K562 (cell line): ENCODE data around the gene TSTD2. TPM values are rescaled to one million over a fixed set of nuclear protein-coding genes. Genes with fewer than 3 reads are reported as not detected.

Experiments used
- ARNT ChIP-seq, 2 experiments: fragments of 450-650 bp; IDR thresholded peaks; 2 replicates each; pipeline ENCODE4 v1.6.1; 2016; ENCODE audit warnings: mild to moderate bottlenecking in 1 of 2
- SMAD3 ChIP-seq: fragments of 450-650 bp; formaldehyde crosslinking; conservative IDR thresholded peaks from 2 replicates; pipeline ENCODE4 v1.4.0; 2020; ENCODE audit warnings: mild to moderate bottlenecking
- TEAD1 ChIP-seq, 2 experiments: fragments of 450-650 bp in 1 of 2; sonication (generic) in 1 of 2; formaldehyde crosslinking; IDR thresholded peaks; 2 replicates each; pipeline versions ENCODE4 v1.4.0 to v1.8.0; 2020 to 2022; ENCODE audit warnings: mild to moderate bottlenecking in 2 of 2, missing genetic modification reagents in 1 of 2
- ZFP1 ChIP-seq: fragments of 450-650 bp; formaldehyde crosslinking; IDR thresholded peaks from 2 replicates; pipeline ENCODE4 v1.4.0; 2020; ENCODE audit warnings: mild to moderate bottlenecking, mixed read lengths
- ZNF3 ChIP-seq: fragments of 250-450 bp; sonication (Bioruptor Pico); IDR thresholded peaks from 2 replicates; pipeline ENCODE4 v1.5.0; 2021; ENCODE audit warnings: mild to moderate bottlenecking, moderate library complexity
- polyA plus RNA-seq, 8 experiments: library from polyadenylated mRNA; depleted of rRNA in 4 of 8; stranded (reverse) in 5 of 8; unstranded in 3 of 8; fragments of >200 nt; fragmentation: Nextera tagmentation in 2 of 8; fragmentation: Illumina TruSeq in 1 of 8; extraction: Ambion mirVana in 2 of 8; extraction: Trizol in 1 of 8; gene quantifications; 2 replicates each; pipeline versions ENCODE4 v1.2.1 to v1.2.3, GENCODE V29; 2011 to 2014; ENCODE audit warnings: inconsistent platforms in 1 of 8, missing spikeins in 1 of 8
- total RNA-seq, 7 experiments: library from RNA; depleted of rRNA in 6 of 7; stranded (reverse); fragments of >200 nt in 6 of 7; fragmentation: Illumina TruSeq in 2 of 7; extraction: Trizol in 2 of 7; gene quantifications; 2 replicates each; pipeline versions ENCODE4 v1.2.1 to v1.2.3, GENCODE V29; 2011 to 2021; ENCODE audit warnings: low replicate concordance in 1 of 7
- TF ChIP-seq, protein P1 (sequence below): fragments of 250-450 bp; sonication (Bioruptor Pico); IDR thresholded peaks from 2 replicates; pipeline ENCODE4 v1.8.0; 2021; ENCODE audit warnings: moderate library complexity, mild to moderate bottlenecking, inconsistent platforms
- TF ChIP-seq, protein P2 (sequence below): fragments of 450-650 bp; formaldehyde crosslinking; IDR thresholded peaks from 2 replicates; pipeline ENCODE4 v1.4.0; 2022; ENCODE audit warnings: mild to moderate bottlenecking, moderate library complexity
- TF ChIP-seq, protein P3 (sequence below): fragments of 200-800 bp; sonication (Bioruptor generic); IDR thresholded peaks from 2 replicates; pipeline ENCODE4 v1.6.1; 2016; ENCODE audit warnings: missing genetic modification characterization, missing compliant biosample characterization
- TF ChIP-seq, protein P4 (sequence below), 2 experiments: fragments of 450-650 bp in 1 of 2; IDR thresholded peaks; 2 replicates each; pipeline ENCODE4 v1.6.1; 2011 to 2017; ENCODE audit warnings: low read depth in 2 of 2, antibody characterized with exemption in 1 of 2, borderline replicate concordance in 1 of 2, low read length in 1 of 2, mild to moderate bottlenecking in 1 of 2, mixed read lengths in 1 of 2; ENCODE audit not compliant: control insufficient read depth in 1 of 2
- TF ChIP-seq, protein P5 (sequence below): fragments of 450-650 bp; IDR thresholded peaks from 2 replicates; pipeline ENCODE4 v1.6.1; 2017; ENCODE audit warnings: antibody characterized with exemption

The TSTD2 gene
- total and polyA plus RNA-seq, 9 of the 15 experiments (the other 6 are each of a cell fraction or from before 2014, with no cell fraction given): 10.1 to 36.7 (median 19.0) TPM

DNA sequence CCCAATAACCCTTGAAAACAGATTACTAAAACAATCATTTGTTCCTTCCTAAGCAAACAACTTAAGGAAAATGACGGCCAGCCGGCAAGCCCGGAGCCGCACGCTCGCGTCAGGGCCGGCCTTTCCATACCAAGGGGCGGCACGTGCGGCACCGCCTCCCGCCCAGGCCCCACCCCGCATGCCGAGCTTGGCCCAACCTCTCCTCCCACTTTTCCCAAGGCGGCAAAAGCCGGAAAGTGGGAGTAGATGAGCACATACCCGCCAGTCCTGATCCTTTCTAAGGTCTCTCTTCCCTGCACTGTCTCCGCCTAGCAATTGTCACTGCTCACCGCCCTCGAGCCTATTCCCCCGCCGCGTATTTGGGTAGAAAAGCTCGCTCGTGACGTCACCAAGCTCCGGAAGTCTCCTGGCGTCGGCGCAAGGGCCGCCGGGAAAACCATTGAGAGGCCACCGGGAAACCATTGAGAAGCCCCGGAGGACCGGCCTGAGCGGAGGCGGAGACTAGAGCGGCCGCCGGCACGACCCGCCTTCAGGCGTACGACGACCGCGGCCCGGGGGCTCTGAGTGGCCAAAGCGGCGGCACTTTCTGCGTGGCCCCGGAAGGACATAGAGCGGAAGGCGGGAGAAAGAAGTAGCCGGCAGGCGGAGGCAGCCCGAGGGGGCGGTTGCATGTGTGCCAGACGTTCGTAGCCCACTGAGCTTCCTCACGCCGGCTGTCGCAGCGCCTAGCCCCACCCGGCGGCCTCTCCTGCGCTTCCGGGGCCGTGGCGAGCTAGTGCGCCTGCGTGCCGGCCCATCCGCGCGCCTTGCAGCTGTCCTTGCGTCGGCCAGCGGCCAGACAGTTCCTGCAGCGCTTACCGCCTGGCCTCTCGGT, at the start of gene TSTD2, which contains the start of gene NCBP1 (continued):
- TF ChIP-seq, protein P1, sequence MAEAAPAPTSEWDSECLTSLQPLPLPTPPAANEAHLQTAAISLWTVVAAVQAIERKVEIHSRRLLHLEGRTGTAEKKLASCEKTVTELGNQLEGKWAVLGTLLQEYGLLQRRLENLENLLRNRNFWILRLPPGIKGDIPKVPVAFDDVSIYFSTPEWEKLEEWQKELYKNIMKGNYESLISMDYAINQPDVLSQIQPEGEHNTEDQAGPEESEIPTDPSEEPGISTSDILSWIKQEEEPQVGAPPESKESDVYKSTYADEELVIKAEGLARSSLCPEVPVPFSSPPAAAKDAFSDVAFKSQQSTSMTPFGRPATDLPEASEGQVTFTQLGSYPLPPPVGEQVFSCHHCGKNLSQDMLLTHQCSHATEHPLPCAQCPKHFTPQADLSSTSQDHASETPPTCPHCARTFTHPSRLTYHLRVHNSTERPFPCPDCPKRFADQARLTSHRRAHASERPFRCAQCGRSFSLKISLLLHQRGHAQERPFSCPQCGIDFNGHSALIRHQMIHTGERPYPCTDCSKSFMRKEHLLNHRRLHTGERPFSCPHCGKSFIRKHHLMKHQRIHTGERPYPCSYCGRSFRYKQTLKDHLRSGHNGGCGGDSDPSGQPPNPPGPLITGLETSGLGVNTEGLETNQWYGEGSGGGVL (CRISPR knock-in tag): no peak
- no peak for TF ChIP-seq ARNT (IDR thresholded peaks at IDR 0.05)
- TF ChIP-seq TEAD1 (CRISPR knock-in tag; IDR thresholded peaks at IDR 0.05): peak; percentile 64 to 93; a peak in 3 of 4 replicates
- TF ChIP-seq, protein P2, sequence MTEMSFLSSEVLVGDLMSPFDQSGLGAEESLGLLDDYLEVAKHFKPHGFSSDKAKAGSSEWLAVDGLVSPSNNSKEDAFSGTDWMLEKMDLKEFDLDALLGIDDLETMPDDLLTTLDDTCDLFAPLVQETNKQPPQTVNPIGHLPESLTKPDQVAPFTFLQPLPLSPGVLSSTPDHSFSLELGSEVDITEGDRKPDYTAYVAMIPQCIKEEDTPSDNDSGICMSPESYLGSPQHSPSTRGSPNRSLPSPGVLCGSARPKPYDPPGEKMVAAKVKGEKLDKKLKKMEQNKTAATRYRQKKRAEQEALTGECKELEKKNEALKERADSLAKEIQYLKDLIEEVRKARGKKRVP (CRISPR knock-in tag): peak; percentile 7; the same call in 1 of the 2 replicates
- TF ChIP-seq, protein P3, sequence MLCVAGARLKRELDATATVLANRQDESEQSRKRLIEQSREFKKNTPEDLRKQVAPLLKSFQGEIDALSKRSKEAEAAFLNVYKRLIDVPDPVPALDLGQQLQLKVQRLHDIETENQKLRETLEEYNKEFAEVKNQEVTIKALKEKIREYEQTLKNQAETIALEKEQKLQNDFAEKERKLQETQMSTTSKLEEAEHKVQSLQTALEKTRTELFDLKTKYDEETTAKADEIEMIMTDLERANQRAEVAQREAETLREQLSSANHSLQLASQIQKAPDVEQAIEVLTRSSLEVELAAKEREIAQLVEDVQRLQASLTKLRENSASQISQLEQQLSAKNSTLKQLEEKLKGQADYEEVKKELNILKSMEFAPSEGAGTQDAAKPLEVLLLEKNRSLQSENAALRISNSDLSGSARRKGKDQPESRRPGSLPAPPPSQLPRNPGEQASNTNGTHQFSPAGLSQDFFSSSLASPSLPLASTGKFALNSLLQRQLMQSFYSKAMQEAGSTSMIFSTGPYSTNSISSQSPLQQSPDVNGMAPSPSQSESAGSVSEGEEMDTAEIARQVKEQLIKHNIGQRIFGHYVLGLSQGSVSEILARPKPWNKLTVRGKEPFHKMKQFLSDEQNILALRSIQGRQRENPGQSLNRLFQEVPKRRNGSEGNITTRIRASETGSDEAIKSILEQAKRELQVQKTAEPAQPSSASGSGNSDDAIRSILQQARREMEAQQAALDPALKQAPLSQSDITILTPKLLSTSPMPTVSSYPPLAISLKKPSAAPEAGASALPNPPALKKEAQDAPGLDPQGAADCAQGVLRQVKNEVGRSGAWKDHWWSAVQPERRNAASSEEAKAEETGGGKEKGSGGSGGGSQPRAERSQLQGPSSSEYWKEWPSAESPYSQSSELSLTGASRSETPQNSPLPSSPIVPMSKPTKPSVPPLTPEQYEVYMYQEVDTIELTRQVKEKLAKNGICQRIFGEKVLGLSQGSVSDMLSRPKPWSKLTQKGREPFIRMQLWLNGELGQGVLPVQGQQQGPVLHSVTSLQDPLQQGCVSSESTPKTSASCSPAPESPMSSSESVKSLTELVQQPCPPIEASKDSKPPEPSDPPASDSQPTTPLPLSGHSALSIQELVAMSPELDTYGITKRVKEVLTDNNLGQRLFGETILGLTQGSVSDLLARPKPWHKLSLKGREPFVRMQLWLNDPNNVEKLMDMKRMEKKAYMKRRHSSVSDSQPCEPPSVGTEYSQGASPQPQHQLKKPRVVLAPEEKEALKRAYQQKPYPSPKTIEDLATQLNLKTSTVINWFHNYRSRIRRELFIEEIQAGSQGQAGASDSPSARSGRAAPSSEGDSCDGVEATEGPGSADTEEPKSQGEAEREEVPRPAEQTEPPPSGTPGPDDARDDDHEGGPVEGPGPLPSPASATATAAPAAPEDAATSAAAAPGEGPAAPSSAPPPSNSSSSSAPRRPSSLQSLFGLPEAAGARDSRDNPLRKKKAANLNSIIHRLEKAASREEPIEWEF (CRISPR knock-in tag): no peak
- TF ChIP-seq, protein P4, sequence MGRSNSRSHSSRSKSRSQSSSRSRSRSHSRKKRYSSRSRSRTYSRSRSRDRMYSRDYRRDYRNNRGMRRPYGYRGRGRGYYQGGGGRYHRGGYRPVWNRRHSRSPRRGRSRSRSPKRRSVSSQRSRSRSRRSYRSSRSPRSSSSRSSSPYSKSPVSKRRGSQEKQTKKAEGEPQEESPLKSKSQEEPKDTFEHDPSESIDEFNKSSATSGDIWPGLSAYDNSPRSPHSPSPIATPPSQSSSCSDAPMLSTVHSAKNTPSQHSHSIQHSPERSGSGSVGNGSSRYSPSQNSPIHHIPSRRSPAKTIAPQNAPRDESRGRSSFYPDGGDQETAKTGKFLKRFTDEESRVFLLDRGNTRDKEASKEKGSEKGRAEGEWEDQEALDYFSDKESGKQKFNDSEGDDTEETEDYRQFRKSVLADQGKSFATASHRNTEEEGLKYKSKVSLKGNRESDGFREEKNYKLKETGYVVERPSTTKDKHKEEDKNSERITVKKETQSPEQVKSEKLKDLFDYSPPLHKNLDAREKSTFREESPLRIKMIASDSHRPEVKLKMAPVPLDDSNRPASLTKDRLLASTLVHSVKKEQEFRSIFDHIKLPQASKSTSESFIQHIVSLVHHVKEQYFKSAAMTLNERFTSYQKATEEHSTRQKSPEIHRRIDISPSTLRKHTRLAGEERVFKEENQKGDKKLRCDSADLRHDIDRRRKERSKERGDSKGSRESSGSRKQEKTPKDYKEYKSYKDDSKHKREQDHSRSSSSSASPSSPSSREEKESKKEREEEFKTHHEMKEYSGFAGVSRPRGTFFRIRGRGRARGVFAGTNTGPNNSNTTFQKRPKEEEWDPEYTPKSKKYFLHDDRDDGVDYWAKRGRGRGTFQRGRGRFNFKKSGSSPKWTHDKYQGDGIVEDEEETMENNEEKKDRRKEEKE (IDR thresholded peaks at IDR 0.05; ENCODE audit: borderline replicate concordance in 1 of 2, control insufficient read depth in 1 of 2, low read depth in 2 of 2, low read length in 1 of 2): peak in 1 of 2 experiments; percentile 72; a peak in 1 of 4 replicates
- no peak for TF ChIP-seq SMAD3 (CRISPR knock-in tag)
- no peak for TF ChIP-seq ZFP1 (CRISPR knock-in tag)
- no peak for TF ChIP-seq ZNF3 (CRISPR knock-in tag)
- TF ChIP-seq, protein P5, sequence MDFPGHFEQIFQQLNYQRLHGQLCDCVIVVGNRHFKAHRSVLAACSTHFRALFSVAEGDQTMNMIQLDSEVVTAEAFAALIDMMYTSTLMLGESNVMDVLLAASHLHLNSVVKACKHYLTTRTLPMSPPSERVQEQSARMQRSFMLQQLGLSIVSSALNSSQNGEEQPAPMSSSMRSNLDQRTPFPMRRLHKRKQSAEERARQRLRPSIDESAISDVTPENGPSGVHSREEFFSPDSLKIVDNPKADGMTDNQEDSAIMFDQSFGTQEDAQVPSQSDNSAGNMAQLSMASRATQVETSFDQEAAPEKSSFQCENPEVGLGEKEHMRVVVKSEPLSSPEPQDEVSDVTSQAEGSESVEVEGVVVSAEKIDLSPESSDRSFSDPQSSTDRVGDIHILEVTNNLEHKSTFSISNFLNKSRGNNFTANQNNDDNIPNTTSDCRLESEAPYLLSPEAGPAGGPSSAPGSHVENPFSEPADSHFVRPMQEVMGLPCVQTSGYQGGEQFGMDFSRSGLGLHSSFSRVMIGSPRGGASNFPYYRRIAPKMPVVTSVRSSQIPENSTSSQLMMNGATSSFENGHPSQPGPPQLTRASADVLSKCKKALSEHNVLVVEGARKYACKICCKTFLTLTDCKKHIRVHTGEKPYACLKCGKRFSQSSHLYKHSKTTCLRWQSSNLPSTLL: no peak
